ENCODE measurements around the gene GBP5.
"Not testable (repeated sequence)": the region's sequence is repeated elsewhere in the genome, so short reads cannot be mapped to it uniquely, and the experiment has no call there.

Gene GBP5

DNA sequence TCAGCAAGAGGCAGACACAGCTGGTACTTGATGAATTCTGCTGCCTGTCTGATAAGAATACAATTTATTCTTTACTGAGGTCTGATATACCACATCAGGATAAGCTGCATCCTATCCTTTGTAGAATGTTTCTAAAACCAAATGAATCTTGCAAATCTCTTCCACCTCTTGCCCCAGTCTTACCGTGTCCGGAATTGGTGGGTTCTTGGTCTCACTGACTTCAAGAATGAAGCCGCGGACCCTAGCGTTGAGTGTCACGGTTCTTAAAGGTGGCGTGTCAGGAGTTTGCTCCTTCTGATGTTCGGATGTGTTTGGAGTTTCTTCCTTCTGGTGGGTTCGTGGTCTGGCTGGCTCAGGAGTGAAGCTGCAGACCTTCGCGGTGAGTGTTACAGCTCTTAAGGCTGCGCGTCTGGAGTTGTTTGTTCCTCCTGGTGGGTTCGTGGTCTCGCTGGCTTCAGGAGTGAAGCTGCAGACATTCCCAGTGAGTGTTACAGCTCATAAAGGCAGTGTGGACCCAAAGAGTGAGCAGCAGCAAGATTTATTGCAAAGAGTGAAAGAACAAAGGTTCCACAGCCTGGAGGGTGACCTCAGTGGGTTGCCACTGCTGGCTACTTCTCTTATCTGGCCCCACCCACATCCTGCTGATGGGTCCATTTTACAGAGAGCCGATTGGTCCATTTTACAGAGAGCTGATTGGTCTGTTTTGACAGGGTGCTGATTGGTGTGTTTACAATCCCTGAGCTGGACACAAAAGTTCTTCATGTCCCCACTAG, at the start of gene GBP5:
GBP5 (minus strand) TSS at position 592 of the 773 bp plus-strand sequence. CDS start 3,305 bp downstream, outside the sequence.
- peak in 1 of 2 donors; percentile 51 for DNase-seq (ENCODE audit: low read depth in 1 of 2, low spot score in 1 of 2)

GRCh38 chr1:89322402-89322801, 49.7 kb upstream of the GBP5 start:
- no peak for DNase-seq (ENCODE audit: low read depth in 1 of 2, low spot score in 1 of 2)

GRCh38 chr1:89312572-89312971, 39.9 kb upstream of the GBP5 start:
- no peak for DNase-seq (ENCODE audit: low read depth in 1 of 2, low spot score in 1 of 2)

- no peak for DNase-seq (ENCODE audit: low read depth in 1 of 2, low spot score in 1 of 2)
Observed at GRCh38 chr1:89311757-89312156, 39.1 kb upstream of the GBP5 start.

DNA sequence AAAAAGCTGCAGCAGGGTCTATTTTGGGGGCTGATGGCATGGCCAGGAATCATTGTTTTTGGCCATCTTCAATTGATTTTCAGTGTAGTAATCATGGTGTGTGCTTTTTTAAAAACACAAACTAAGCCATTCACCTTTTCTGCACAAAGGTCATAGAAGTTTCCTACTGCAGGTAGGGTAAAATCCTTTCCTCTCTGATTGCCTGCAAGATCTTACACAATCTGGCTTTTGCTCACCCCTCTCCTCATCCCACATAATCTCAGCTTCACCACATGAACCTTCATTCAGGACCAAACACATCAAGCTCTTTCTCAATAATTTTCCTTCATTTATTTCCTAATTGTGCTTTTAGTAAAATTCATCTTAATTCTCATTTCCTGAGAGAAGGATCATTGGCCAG, 38.3 kb upstream of the GBP5 start:
- DNase-seq (ENCODE audit: low read depth in 1 of 2, low spot score in 1 of 2): no peak

DNA sequence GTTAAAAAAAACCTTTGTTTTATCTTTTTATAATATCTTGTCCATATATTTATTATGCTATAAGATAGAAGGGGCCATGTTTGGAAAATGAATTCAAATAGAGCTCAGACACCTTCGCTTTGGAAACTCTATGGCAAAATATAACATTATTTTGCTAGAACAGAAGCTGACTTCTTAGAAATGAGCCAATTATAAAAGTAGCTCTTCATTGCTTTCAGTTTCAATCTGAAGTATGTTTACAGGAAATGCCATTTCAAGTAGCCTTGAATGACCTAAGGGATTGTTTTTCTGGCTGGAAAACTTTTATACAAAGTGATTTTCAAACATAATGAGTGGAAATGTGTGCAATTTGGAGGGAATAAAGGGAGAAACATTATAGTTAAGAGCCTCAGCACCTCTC, 37.8 kb upstream of the GBP5 start:
- no peak for DNase-seq (ENCODE audit: low read depth in 1 of 2, low spot score in 1 of 2)

DNA sequence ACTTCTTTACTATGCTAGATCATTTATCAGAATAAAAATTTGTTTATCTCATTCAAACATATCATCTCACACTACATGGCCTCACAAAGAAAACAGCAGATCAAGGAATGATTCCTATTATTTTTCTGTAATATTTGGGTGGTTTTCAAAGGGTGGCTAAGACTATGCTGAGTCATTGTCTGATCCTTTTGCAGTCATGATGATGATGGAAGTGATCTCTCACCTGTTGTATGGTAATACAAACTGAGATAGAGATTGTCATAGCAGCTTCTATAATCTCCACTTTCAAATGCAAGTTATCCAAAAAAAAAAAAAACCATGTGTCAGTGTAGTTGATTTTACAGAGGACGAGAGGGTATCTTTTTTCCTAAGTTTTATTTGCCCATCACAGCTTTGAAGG, 37.2 kb upstream of the GBP5 start:
- no peak for DNase-seq (ENCODE audit: low read depth in 1 of 2, low spot score in 1 of 2)

GRCh38 chr1:89306273-89306672, 33.6 kb upstream of the GBP5 start:
- no peak for DNase-seq (ENCODE audit: low read depth in 1 of 2, low spot score in 1 of 2)

- no peak for DNase-seq (ENCODE audit: low read depth in 1 of 2, low spot score in 1 of 2)
Observed at GRCh38 chr1:89305493-89305892, 32.8 kb upstream of the GBP5 start.

DNA sequence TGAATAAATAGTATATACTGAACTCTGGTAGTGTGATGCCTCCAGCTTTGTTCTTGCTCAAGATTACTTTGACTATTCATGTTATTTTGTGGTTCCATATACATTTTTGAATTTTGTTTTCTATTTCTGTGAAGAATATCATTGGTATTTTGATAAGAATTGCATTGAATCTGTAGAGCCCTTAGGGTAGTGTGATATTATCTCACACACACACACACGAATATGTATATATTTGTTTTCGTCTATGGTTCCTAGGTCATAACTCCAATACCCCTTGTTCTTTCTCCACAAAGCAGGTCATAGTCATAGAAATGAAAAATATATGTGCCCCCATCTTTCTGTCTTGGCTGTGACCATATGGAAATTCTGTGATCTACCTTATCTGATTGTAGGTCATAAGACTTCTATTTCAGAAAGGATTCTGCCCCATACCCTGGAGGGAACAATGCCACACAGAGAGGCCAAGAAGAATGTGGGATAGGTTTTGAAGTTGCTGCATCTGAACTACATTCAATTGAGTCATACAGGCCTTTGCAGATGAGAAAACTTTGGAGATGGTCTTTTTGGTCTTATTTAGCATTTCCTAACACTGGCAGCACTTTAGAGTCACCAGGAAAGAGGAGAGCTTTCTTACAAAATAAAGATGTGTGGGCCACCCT, 32.0 kb upstream of the GBP5 start:
- no peak for DNase-seq (ENCODE audit: low read depth in 1 of 2, low spot score in 1 of 2)

DNA sequence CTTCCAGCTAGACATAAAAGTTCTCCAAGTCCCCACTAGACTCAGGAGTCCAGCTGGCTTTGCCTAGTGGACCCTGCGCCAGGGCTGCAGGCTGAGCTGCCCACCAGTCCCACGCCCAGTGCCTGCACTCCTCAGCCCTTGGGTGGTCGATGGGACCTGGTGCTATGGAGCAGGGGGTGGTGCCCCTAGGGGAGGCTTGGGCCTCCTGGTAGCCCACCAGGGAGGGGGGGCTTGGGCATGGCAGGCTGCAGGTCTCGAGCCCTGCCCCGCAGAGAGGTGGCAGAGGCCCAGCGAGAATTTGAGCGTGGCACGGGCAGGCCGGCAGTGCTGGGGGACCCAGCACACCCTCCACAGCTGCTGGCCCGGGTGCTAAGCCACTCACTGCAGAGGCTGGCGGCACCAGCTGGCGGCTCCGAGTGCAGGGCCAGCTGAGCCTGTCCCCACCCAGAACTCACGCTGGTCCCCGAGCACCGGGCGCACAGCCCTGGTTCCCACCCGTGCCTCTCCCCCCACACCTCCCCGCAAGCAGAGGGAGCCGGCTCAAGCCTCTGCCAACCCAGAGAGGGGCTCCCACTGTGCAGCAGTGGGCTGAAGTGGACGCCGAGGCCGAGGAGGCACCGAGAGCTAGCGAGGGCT, 30.2 kb upstream of the GBP5 start:
- no peak for DNase-seq (ENCODE audit: low read depth in 1 of 2, low spot score in 1 of 2)

DNA sequence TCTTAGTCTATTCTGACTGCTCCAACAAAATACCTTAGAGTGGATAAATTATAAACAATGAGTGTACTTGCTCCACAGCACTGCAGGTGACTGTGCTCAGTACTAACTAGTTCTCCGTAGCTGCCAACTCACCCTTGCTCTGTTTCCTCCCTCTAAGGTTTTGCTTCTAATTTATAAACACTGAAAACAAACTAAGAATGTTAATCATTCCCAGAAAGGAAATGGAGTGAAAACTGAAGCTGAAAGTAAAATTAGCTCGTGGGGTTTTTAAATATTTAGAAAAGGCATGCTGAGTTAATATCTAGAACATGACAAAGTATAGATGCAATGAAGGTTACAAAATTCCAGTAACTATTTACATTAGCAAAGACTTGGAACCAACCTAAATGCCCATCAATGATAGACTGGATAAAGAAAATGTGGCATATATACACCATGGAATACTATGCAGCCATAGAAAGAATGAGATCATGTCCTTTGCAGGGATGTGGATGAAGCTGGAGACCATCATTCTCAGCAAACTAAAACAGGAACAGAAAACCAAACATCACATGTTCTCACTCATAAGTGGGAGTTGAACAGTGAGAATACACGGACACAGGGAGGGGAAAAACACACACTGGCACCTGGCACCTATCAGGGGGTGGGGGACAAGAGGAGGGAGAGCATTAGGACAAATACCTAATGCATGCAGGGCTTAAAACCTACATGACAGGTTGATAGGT, 27.2 kb upstream of the GBP5 start:
- not testable (repeated sequence) for DNase-seq (ENCODE audit: low read depth in 1 of 2, low spot score in 1 of 2)

- no peak for DNase-seq (ENCODE audit: low read depth in 1 of 2, low spot score in 1 of 2)
Observed at GRCh38 chr1:89298461-89298860, 25.8 kb upstream of the GBP5 start.

GRCh38 chr1:89295187-89295586, 22.5 kb upstream of the GBP5 start:
- no peak for DNase-seq (ENCODE audit: low read depth in 1 of 2, low spot score in 1 of 2)

DNA sequence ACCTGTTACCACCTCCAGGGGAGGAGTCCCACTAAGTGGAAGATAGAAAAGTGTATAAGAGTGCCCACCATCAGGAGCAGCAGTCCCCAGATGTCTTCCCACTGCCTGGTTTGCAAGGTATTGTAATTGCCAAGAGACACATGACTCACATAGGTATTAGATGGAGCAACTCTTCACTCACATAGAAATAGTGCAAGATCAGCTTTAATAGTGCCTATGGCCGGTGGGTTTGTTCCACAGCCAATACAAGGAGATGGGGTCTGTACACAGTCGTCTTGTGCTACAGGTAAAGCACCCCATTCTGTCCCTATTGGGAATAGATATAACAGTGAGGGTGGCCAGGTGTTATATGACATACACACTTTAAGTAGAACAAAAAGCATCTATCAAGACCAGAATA, 18.6 kb upstream of the GBP5 start:
- no peak for DNase-seq (ENCODE audit: low read depth in 1 of 2, low spot score in 1 of 2)

- no peak for DNase-seq (ENCODE audit: low read depth in 1 of 2, low spot score in 1 of 2)
Observed at GRCh38 chr1:89288051-89288340, 15.3 kb upstream of the GBP5 start.

DNA sequence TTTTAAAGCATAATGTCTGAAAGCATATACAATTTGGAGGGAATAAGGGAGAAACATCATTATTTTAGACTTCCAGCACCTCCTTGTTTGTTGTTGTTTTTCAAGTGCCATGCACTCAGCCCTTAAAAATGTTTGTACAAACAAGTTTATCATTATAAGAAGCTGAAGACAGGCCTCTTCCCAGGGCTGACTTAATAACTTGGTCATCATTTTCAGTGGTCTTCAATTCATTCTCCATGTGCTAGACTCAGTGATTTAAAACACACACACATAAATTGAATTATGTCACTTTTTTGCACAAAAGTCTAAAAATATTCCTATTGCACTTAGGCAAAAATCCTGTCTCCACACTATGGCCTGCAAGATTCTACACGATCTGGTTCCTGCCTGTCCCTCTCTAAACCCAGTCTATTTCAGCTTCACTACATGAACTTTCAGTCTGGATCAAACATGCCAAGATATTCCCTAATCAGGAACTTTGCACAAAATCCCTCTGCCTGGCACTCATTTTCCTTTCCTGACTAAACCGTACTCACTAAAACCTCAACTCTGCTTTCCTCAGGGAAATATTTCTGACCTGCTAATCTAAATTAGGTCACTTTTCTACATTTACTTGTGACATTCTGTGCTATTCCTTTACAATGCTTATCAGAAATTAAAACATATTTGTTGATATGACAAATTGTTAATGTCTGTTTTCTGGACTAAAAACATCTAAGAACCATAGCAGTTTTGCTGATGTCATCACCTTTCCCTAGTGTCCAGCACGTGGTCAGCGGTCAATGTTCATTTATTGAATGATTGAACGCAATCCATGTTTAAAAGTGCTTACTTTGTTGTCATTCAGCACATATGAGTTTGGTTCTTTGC, 14.8 kb upstream of the GBP5 start:
- DNase-seq (ENCODE audit: low read depth in 1 of 2, low spot score in 1 of 2): no peak

DNA sequence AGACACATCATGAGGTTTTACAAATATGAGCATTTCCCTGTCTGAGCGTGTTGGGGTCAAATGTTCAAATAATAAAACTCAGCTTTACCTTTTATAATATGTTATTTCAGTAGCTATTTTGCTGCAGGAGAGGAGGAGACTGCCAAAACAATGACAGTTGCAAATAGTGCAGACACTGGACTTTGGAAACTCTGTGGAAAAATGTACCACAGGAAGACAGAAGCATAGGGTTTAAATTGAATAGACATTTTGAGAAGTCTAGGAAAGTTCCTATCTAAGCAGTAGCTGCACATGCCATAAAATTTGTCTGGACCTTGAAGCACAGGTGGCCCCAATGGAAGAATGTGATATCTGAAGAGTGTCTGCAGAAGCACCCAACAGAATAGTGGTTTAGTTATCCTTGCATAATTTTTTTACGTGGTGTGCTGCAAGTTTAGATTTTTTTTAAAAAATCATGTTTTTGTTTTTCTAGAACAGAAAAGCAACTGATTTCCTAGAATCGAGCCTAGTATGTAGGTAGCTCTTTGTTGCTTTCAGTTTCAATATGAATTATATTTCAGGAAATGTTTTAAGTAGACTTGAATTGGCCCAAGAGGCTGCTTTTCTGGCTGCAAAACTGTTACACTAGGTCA, 14.0 kb upstream of the GBP5 start:
- DNase-seq (ENCODE audit: low read depth in 1 of 2, low spot score in 1 of 2): no peak

DNA sequence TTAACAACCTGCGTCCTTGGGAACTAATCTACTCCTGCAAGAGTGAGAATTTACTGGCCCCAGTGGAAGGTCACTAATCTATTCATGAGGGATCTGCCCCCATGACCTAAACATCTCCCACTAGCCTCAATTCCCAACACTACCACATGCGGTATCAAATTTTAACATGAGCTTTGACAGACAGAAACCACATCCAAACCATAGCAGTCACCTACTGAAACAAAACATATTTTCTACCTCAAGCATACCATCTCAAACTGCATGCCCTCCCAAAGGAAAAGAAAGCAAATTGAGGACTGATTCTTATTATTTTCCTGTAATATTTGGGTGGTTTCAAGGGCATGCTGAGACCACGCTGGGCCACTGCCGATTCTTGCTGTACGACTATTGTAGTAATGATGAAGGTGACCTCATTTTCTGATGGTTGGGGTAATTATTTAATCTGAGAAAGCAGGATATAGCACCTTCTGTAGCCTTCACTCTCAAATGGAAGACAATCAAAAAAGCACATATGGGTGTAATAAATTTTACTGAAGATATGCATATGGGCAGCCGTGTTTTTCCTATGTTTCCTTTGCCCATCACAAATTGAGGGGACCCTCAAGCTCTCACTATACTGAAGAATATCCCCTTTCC, 13.2 kb upstream of the GBP5 start:
- no peak for DNase-seq (ENCODE audit: low read depth in 1 of 2, low spot score in 1 of 2)
